Measurements from ENCODE around the gene SIL1. TPM values are rescaled to one million over a fixed set of nuclear protein-coding genes. Genes with fewer than 3 reads are reported as not detected.

The SIL1 gene
- total and polyA plus RNA-seq, 9 of the 15 experiments (the other 6 are each of a cell fraction or from before 2014, with no cell fraction given): 1.3 to 30.5 (median 18.1) TPM

DNA sequence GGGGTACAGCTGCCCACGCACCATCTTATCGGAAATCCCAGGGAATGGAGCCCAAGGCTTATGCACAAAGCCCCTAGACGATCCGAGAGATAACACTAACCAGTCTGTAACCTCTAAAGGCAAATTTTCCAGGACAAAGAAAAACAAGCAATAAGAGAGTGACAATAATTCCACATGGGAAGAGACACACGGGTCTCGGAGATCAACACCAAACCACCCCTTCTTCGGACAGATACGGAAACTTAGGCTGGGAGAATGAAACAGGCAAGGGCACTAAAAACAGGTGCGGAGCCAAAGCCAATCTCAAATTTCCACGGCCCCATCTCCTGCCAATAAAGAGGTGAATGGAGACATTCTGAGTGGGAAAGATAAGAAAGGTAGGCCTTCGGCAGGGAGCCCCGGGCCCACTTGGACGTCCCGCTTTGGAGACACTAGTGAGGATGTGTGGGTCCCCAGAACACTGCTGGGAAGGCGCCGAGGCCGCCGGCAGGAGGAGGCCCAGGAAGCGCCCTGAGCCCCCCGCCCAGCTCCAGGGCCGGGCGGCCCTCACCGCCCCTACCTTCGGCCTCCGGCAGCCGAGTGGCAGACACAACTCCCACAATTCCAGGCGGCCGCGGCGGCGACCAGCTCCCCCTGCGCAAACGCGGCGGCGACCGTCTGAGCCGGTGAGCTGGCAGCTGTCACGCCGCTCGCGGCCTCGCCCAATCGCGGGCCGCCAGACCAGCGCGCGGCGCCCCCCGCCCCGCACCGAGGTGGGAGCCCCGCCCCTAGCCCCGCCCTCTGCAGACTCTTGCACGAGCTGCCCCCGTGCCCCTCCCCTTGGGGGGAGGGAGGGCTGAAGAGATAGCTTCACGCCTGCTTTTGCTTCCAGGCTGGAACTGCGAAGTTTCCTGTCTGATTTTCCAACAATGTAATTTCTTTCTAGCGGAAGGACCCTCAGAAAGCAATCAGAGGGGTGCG lies at the start of gene SIL1 (continued):
- TF ChIP-seq DIDO1 (tag; IDR thresholded peaks at IDR 0.05; ENCODE audit: low read depth) (no peak), HOXB6 (CRISPR knock-in tag; IDR thresholded peaks at IDR 0.05; ENCODE audit: borderline replicate concordance) (no peak), HDGF (IDR thresholded peaks at IDR 0.05) (no peak), GATAD2B (IDR thresholded peaks at IDR 0.05; ENCODE audit: borderline replicate concordance) (no peak), MLX (CRISPR knock-in tag; conservative IDR thresholded peaks at IDR 0.05) (no peak), KDM4B (IDR thresholded peaks at IDR 0.05; ENCODE audit: borderline replicate concordance in 2 of 2, low read depth in 1 of 2) (peak in 1 of 2 experiments; percentile 28; a peak in 2 of 4 replicates), JUN (IDR thresholded peaks at IDR 0.05; ENCODE audit: borderline replicate concordance, low read depth, low read length) (peak; percentile 4; the same call in 1 of the 2 replicates), JUN (CRISPR knock-in tag; IDR thresholded peaks at IDR 0.05; ENCODE audit: borderline replicate concordance) (no peak), ARHGAP35 (IDR thresholded peaks at IDR 0.05; ENCODE audit: partially characterized antibody) (no peak), XRCC4 (IDR thresholded peaks at IDR 0.05; ENCODE audit: extremely low read depth, insufficient read depth, insufficient read length) (no peak), ZFP30 (CRISPR knock-in tag; IDR thresholded peaks at IDR 0.05; ENCODE audit: borderline replicate concordance) (no peak), HNRNPL (IDR thresholded peaks at IDR 0.05; ENCODE audit: low read depth, low read length) (no peak), KLF6 (CRISPR knock-in tag; IDR thresholded peaks at IDR 0.05; ENCODE audit: borderline replicate concordance) (no peak), SP1 (CRISPR knock-in tag; IDR thresholded peaks at IDR 0.05) (0 out of 2 replicates have a peak, but pooled peaks have one; percentile 28), TOE1 (IDR thresholded peaks at IDR 0.05; ENCODE audit: borderline replicate concordance) (no peak), TOE1 (CRISPR knock-in tag; IDR thresholded peaks at IDR 0.05; ENCODE audit: borderline replicate concordance, low read depth) (no peak), BDP1 (IDR thresholded peaks at IDR 0.05; ENCODE audit: insufficient read depth, insufficient read length) (no peak), KHSRP (IDR thresholded peaks at IDR 0.05) (no peak), ARID3B (CRISPR knock-in tag; IDR thresholded peaks at IDR 0.05; ENCODE audit: borderline replicate concordance) (no peak), KDM1A (IDR thresholded peaks at IDR 0.05) (no peak; a peak in 1 of 4 replicates), ZNF77 (CRISPR knock-in tag; IDR thresholded peaks at IDR 0.05) (no peak), RFX7 (CRISPR knock-in tag; IDR thresholded peaks at IDR 0.05) (no peak), CBX1 (IDR thresholded peaks at IDR 0.05; ENCODE audit: low read depth) (peak; percentile 70; the same call in 1 of the 2 replicates), CSDE1 (IDR thresholded peaks at IDR 0.05) (no peak), PML (IDR thresholded peaks at IDR 0.05; ENCODE audit: low read length) (no peak; the same call in 1 of the 2 replicates)
- TF ChIP-seq, protein P1, sequence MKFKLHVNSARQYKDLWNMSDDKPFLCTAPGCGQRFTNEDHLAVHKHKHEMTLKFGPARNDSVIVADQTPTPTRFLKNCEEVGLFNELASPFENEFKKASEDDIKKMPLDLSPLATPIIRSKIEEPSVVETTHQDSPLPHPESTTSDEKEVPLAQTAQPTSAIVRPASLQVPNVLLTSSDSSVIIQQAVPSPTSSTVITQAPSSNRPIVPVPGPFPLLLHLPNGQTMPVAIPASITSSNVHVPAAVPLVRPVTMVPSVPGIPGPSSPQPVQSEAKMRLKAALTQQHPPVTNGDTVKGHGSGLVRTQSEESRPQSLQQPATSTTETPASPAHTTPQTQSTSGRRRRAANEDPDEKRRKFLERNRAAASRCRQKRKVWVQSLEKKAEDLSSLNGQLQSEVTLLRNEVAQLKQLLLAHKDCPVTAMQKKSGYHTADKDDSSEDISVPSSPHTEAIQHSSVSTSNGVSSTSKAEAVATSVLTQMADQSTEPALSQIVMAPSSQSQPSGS (CRISPR knock-in tag; IDR thresholded peaks at IDR 0.05): no peak
